Mesenchymal stem cell (in vitro differentiated cells and primary cell): ENCODE data around the gene NATD1.

Experiments
- DNase-seq: peaks from one replicate; pipeline ENCODE4 v3.0.0-alpha.2; 2013
- H2AFZ ChIP-seq: one replicate; pipeline ENCODE4 v1.6.1; 2013; ENCODE audit warnings: low read depth, mild to moderate bottlenecking, control low read depth, inconsistent platforms, low read length, moderate library complexity
- H2AK5ac ChIP-seq: 2 replicates; pipeline ENCODE4 v1.6.1; 2013; ENCODE audit warnings: low read length, moderate library complexity, mild to moderate bottlenecking, inconsistent platforms; ENCODE audit not compliant: severe bottlenecking
- H2BK120ac ChIP-seq: one replicate; pipeline ENCODE4 v1.6.1; 2013; ENCODE audit warnings: low read depth, mild to moderate bottlenecking, inconsistent platforms, low read length, moderate library complexity
- H2BK12ac ChIP-seq, 2 experiments: one replicate each; pipeline ENCODE4 v1.6.1; 2013; ENCODE audit warnings: inconsistent platforms in 2 of 2, low read length in 2 of 2, mild to moderate bottlenecking in 2 of 2, moderate library complexity in 2 of 2, control low read depth in 1 of 2
- H2BK15ac ChIP-seq: one replicate; pipeline ENCODE4 v1.6.1; 2013; ENCODE audit warnings: mild to moderate bottlenecking, low read depth, inconsistent platforms; ENCODE audit not compliant: poor library complexity, severe bottlenecking
- H2BK5ac ChIP-seq: 2 replicates; pipeline ENCODE4 v1.6.1; 2013; ENCODE audit warnings: low read depth, mild to moderate bottlenecking, low read length, control low read depth, inconsistent platforms; ENCODE audit not compliant: poor library complexity, severe bottlenecking
- H3K14ac ChIP-seq, 2 experiments: one replicate each; pipeline ENCODE4 v1.6.1; 2013; ENCODE audit warnings: inconsistent platforms in 2 of 2, low read length in 2 of 2, control low read depth in 1 of 2, mild to moderate bottlenecking in 1 of 2, moderate library complexity in 1 of 2
- H3K18ac ChIP-seq, 2 experiments: one replicate each; pipeline ENCODE4 v1.6.1; 2013; ENCODE audit warnings: inconsistent platforms in 2 of 2, low read length in 2 of 2, control low read depth in 1 of 2, low read depth in 1 of 2, mild to moderate bottlenecking in 1 of 2
- H3K23ac ChIP-seq, 2 experiments: one replicate each; pipeline ENCODE4 v1.6.1; 2013; ENCODE audit warnings: inconsistent platforms in 2 of 2, low read length in 2 of 2, mild to moderate bottlenecking in 2 of 2, moderate library complexity in 2 of 2, control low read depth in 1 of 2
- H3K27ac ChIP-seq: 2 replicates; pipeline ENCODE4 v1.5.1; 2013; ENCODE audit warnings: mild to moderate bottlenecking, moderate library complexity, low read length, control low read depth, inconsistent platforms; ENCODE audit not compliant: poor library complexity, severe bottlenecking
- H3K27me3 ChIP-seq, 2 experiments: 2 replicates each; pipeline versions ENCODE4 v1.6.1 to v1.7.0; 2013; ENCODE audit warnings: low read length in 2 of 2, mild to moderate bottlenecking in 2 of 2, moderate library complexity in 2 of 2, control low read depth in 1 of 2, inconsistent platforms in 1 of 2; ENCODE audit not compliant: control insufficient read depth in 1 of 2, insufficient read depth in 1 of 2
- H3K36me3 ChIP-seq, 2 experiments: 2 replicates each; pipeline versions ENCODE4 v1.6.1 to v1.7.0; 2013; ENCODE audit warnings: low read length in 2 of 2, control low read depth in 1 of 2, inconsistent platforms in 1 of 2, low read depth in 1 of 2, mild to moderate bottlenecking in 1 of 2; ENCODE audit not compliant: insufficient read depth in 2 of 2, control insufficient read depth in 1 of 2
- H3K4ac ChIP-seq, 2 experiments: one replicate each; pipeline ENCODE4 v1.6.1; 2013; ENCODE audit warnings: inconsistent platforms in 2 of 2, low read length in 2 of 2, mild to moderate bottlenecking in 2 of 2, moderate library complexity in 2 of 2, control low read depth in 1 of 2, low read depth in 1 of 2
- H3K4me1 ChIP-seq: 2 replicates; pipeline ENCODE4 v1.6.1; 2013; ENCODE audit warnings: low read depth, low read length, control low read depth; ENCODE audit not compliant: control insufficient read depth, insufficient read depth
- H3K4me2 ChIP-seq: 2 replicates; pipeline ENCODE4 v1.6.1; 2013; ENCODE audit warnings: low read length, mild to moderate bottlenecking, inconsistent platforms; ENCODE audit not compliant: poor library complexity, severe bottlenecking
- H3K4me3 ChIP-seq, 2 experiments: 2 replicates each; pipeline versions ENCODE4 v1.5.1 to v1.7.0; 2013; ENCODE audit warnings: low read length in 2 of 2, mild to moderate bottlenecking in 2 of 2, control low read depth in 1 of 2, low read depth in 1 of 2; ENCODE audit not compliant: insufficient read depth in 1 of 2
- H3K79me1 ChIP-seq: replicated peaks from 2 replicates; pipeline ENCODE4 v1.6.1; 2013; ENCODE audit warnings: mild to moderate bottlenecking, control low read depth, low read length, inconsistent platforms; ENCODE audit not compliant: poor library complexity, severe bottlenecking
- H3K9ac ChIP-seq: 2 replicates; pipeline ENCODE4 v1.7.0; 2013; ENCODE audit warnings: mild to moderate bottlenecking, low read length, moderate library complexity
- H3K9me3 ChIP-seq: 2 replicates; pipeline ENCODE4 v1.7.0; 2013; ENCODE audit warnings: mild to moderate bottlenecking, low read length; ENCODE audit not compliant: control insufficient read depth
- H4K8ac ChIP-seq: one replicate; pipeline ENCODE4 v1.6.1; 2013; ENCODE audit warnings: inconsistent platforms, mild to moderate bottlenecking, low read length, moderate library complexity
- H4K91ac ChIP-seq: one replicate; pipeline ENCODE4 v1.6.1; 2013; ENCODE audit warnings: mild to moderate bottlenecking, low read length, inconsistent platforms
- WGBS: methylation state at CpG from one replicate; pipeline ENCODE4 v1.1.7; 2013; ENCODE audit warnings: mixed read lengths; 5-methylcytosine and 5-hydroxymethylcytosine counted together

The NATD1 gene

DNA sequence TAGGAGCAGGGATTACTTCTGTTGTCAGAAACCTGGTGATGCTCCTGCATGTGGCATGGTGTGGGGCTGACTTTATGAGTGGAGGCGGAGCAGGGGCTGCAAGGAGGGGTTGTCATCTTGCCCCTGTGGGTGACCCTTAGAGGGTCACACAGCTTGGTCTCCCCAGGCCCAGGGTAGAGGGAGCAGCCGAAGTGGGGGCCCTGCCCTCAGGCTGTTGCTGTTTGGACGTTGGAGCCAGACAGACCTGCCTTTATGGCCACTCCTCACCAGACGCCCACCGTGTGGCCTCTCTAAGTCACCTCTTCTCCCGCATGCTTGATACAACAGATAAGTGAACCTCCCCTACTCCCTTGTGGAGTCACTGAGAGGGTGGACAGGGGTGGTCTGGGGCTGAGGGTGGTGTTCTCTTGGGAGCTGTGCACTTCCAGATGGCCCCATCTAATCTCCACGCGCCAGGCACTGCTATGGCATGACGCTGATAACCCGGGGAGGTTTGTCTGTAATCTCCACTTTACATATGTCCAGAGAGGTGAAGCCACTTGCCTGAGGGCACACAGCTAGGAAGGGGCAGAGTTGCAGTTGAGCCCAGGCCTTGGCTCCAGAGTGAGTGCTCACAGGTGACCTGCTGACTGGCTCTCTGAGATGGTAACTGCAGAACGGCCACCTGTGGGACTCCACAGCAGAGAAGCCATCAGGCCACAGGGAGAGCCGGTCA, 41.3 kb upstream of the NATD1 start:
- Histone ChIP-seq H3K9ac (peak overlapping the region; percentile 65), H4K8ac (no peak overlapping the region), H3K27ac (no peak overlapping the region), H2BK120ac (no peak overlapping the region), H3K23ac (peak overlapping the region in 1 of 2 experiments; percentile 40), H4K91ac (no peak overlapping the region), H3K4me2 (no peak overlapping the region), H3K36me3 (peaks cover 40 to 71% of the 10 kb centered on the region in 2 experiments), H2AFZ (no peak overlapping the region), H3K14ac (no peak overlapping the region), H3K4me1 (peaks cover 28% of the 10 kb centered on the region), H3K4me3 (no peak overlapping the region), H2BK15ac (no peak overlapping the region), H2AK5ac (no peak overlapping the region), H3K27me3 (no peaks in the 10 kb centered on the region), H3K4ac (no peak overlapping the region), H2BK5ac (no peak overlapping the region), H3K18ac (no peak overlapping the region), H3K9me3 (no peaks in the 10 kb centered on the region), H3K79me1 (peaks cover 27% of the 10 kb centered on the region), H2BK12ac (no peak overlapping the region)
- 69% methylated on average over 12 of the region's 12 CpGs for WGBS
- DNase-seq = no peak

DNA sequence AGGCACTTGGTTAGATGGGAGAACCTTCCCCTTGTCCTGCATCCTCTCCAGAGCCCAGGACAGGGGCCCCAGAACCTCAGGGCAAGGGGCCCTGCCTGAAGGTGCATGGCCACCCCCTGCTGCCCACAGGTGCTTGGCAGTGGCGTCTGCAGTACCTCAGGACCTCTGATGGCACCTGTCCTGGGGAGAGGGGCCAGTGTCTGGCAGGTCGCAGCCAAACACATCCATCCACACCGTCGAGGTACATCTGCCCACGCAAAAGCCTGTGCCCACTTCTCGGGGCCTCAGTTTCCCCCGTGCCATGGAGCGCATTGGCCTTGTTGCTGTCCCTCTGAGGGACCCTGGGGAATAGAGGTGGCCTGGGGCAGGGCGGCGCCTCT, 40.6 kb upstream of the NATD1 start:
- no peak overlapping the region for H2BK15ac ChIP-seq
- H3K9ac ChIP-seq = no peak overlapping the region

DNA sequence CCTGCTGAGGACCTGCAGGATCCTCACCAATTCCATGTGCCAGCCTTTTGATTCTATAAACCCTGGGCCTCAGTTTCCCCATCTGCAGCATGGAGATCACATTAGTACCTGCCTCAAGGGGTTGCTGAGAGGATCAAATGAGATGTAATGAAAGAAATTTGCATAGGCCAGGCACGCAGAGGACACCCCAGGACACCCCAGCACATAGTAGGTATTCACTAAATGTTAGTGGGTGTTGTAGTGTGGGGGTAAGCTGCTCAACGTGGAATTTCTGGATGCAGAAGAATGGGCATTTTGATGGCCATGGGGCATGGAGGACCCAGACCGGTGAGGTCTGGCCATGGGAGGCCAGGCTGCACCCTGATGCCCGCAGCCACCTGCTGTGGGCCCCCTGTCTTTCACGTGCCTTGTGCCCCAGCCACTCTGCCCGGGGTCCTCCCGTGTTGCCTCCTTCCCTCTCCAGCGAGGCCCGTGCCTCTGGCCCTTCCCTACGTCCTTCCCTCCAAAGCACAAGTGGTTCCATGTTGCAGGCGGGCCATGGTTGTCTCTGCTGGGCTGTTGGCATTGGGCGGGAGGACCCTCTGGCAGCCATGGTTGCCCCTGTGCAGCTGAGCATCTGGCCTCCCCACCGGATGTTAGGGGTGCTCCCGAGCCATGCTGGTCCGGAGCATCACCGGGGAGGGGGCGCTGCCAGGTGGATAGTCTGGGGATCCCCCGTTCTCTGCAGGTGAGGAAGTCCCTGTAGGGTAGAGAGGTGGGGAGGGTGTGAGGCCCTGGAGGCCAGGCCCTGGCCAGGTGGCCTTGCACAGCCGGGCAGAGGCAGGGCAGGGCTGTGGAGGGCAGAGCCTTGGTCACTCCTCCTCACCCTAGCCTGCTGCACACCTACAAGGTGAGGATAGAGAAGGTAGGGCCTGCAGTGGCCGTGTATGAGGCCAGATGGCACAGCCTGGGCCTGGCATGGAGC, 39.9 kb upstream of the NATD1 start:
- Histone ChIP-seq H2BK5ac (no peak overlapping the region), H3K9me3 (no peaks in the 10 kb centered on the region), H2BK12ac (no peak overlapping the region), H2AK5ac (no peak overlapping the region), H3K23ac (no peak overlapping the region), H2BK120ac (no peak overlapping the region), H3K27ac (no peak overlapping the region), H3K18ac (no peak overlapping the region), H3K36me3 (peaks cover 28 to 58% of the 10 kb centered on the region in 2 experiments), H2BK15ac (no peak overlapping the region), H3K4me3 (no peak overlapping the region), H3K4me1 (peaks cover 39% of the 10 kb centered on the region), H4K91ac (no peak overlapping the region), H3K14ac (no peak overlapping the region), H3K4me2 (no peak overlapping the region), H3K4ac (no peak overlapping the region), H3K79me1 (peaks cover 23% of the 10 kb centered on the region), H2AFZ (no peak overlapping the region), H3K27me3 (no peaks in the 10 kb centered on the region), H3K9ac (no peak overlapping the region), H4K8ac (no peak overlapping the region)
- WGBS = 83% methylated on average over 20 of the region's 20 CpGs
- no peak for DNase-seq

More for the DNA sequence above, 40.6 kb upstream of the NATD1 start:
- H3K18ac ChIP-seq = no peak overlapping the region
- H3K23ac ChIP-seq = no peak overlapping the region
- peaks cover 33 to 65% of the 10 kb centered on the region in 2 experiments for H3K36me3 ChIP-seq
- no peak for DNase-seq
- 67% methylated on average over 10 of the region's 10 CpGs for WGBS
- no peaks in the 10 kb centered on the region for H3K27me3 ChIP-seq
- H3K27ac ChIP-seq = no peak overlapping the region
- no peak overlapping the region for H3K4me3 ChIP-seq
- H2BK12ac ChIP-seq = no peak overlapping the region
- no peak overlapping the region for H3K4me2 ChIP-seq
- H3K79me1 ChIP-seq = peaks cover 27% of the 10 kb centered on the region
- no peak overlapping the region for H2BK120ac ChIP-seq
- H4K8ac ChIP-seq = no peak overlapping the region
- no peak overlapping the region for H2AFZ ChIP-seq
- no peak overlapping the region for H4K91ac ChIP-seq
- H3K14ac ChIP-seq = no peak overlapping the region
- no peaks in the 10 kb centered on the region for H3K9me3 ChIP-seq
- H2BK5ac ChIP-seq = no peak overlapping the region
- H2AK5ac ChIP-seq = no peak overlapping the region
- H3K4ac ChIP-seq = no peak overlapping the region
- H3K4me1 ChIP-seq = peaks cover 34% of the 10 kb centered on the region

DNA sequence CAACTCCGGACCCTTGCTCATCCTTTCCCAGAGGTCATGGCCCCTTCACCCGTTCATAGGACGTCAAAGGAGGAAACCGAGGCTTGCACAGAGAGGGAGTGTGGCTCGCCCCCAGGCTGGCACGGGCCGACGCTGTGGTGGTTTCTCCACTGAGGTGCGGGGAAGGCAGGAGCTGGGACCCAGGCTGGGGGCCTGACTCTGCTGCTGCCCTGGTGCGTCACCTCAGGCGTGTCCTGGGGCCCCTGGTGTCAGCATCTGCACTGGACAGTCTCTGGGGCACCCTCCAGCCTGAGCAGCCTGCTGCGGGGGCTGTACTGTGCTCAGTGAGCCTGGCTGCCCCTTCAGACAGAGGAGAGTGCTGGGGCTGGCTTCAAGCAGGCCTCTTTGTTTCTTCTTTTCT, 38.7 kb upstream of the NATD1 start:
- no peak overlapping the region for H3K18ac ChIP-seq
- H3K27me3 ChIP-seq = no peaks in the 10 kb centered on the region
- no peak overlapping the region for H3K4ac ChIP-seq
- H2BK12ac ChIP-seq = no peak overlapping the region
- no peak overlapping the region for H3K27ac ChIP-seq
- H2AK5ac ChIP-seq = no peak overlapping the region
- H3K9ac ChIP-seq = no peak overlapping the region
- H3K36me3 ChIP-seq = peaks cover 33 to 56% of the 10 kb centered on the region in 2 experiments
- no peak overlapping the region for H2BK15ac ChIP-seq
- no peak overlapping the region for H2AFZ ChIP-seq
- H2BK120ac ChIP-seq = no peak overlapping the region
- WGBS = 60% methylated on average over 12 of the region's 12 CpGs
- no peak overlapping the region for H3K14ac ChIP-seq
- peaks cover 20% of the 10 kb centered on the region for H3K79me1 ChIP-seq
- no peaks in the 10 kb centered on the region for H3K9me3 ChIP-seq
- no peak overlapping the region for H3K4me2 ChIP-seq
- no peak overlapping the region for H3K23ac ChIP-seq
- H3K4me3 ChIP-seq = no peak overlapping the region
- peaks cover 48% of the 10 kb centered on the region for H3K4me1 ChIP-seq
- H4K8ac ChIP-seq = no peak overlapping the region
- H2BK5ac ChIP-seq = no peak overlapping the region
- no peak for DNase-seq
- H4K91ac ChIP-seq = no peak overlapping the region
